GM18502 (cell line): ENCODE data around the gene PAPPA2.
"Not testable (repeated sequence)": the region's sequence is repeated elsewhere in the genome, so short reads cannot be mapped to it uniquely, and the experiment has no call there.

Experiments
- ATAC-seq: cut with Tn5 transposase; IDR thresholded peaks from one replicate; pipeline ENCODE4 v1.9.1; 2021; ENCODE audit warnings: mild to moderate bottlenecking; ENCODE audit not compliant: unreplicated experiment, poor library complexity

Gene PAPPA2

GRCh38 chr1:176579087-176579486 is 116.1 kb downstream of the PAPPA2 start:
- no peak for ATAC-seq

- ATAC-seq = no peak
Observed at GRCh38 chr1:176595217-176595616, 132.2 kb downstream of the PAPPA2 start.

GRCh38 chr1:176601348-176601747 is 138.4 kb downstream of the PAPPA2 start:
- no peak for ATAC-seq

- ATAC-seq = no peak
Observed at GRCh38 chr1:176602388-176603004, 139.5 kb downstream of the PAPPA2 start.

GRCh38 chr1:176603696-176604095 is 140.7 kb downstream of the PAPPA2 start:
- no peak for ATAC-seq

GRCh38 chr1:176604461-176604860 is 141.5 kb downstream of the PAPPA2 start:
- no peak for ATAC-seq

- ATAC-seq = no peak
Observed at GRCh38 chr1:176605176-176605575, 142.2 kb downstream of the PAPPA2 start.

GRCh38 chr1:176609556-176610408 is 146.8 kb downstream of the PAPPA2 start:
- ATAC-seq = no peak

- ATAC-seq = no peak
Observed at GRCh38 chr1:176612791-176613190, 149.8 kb downstream of the PAPPA2 start.

GRCh38 chr1:176617881-176618280 is 154.9 kb downstream of the PAPPA2 start:
- ATAC-seq = no peak

GRCh38 chr1:176619261-176619660 is 156.3 kb downstream of the PAPPA2 start:
- no peak for ATAC-seq

- no peak for ATAC-seq
Observed at GRCh38 chr1:176625365-176625764, 162.4 kb downstream of the PAPPA2 start.

GRCh38 chr1:176626572-176627061 is 163.6 kb downstream of the PAPPA2 start:
- no peak for ATAC-seq

GRCh38 chr1:176628775-176629174 is 165.8 kb downstream of the PAPPA2 start:
- ATAC-seq = no peak

- ATAC-seq = not testable (repeated sequence)
Observed at GRCh38 chr1:176634733-176635132, 171.8 kb downstream of the PAPPA2 start.

GRCh38 chr1:176638713-176639526 is 175.9 kb downstream of the PAPPA2 start:
- ATAC-seq = no peak

GRCh38 chr1:176643536-176643935 is 180.6 kb downstream of the PAPPA2 start:
- no peak for ATAC-seq

- no peak for ATAC-seq
Observed at GRCh38 chr1:176648556-176648955, 185.6 kb downstream of the PAPPA2 start.

GRCh38 chr1:176656257-176656995 is 193.5 kb downstream of the PAPPA2 start:
- ATAC-seq = no peak

GRCh38 chr1:176669782-176670181 is 206.8 kb downstream of the PAPPA2 start:
- ATAC-seq = no peak
